Measurements from ENCODE around the gene SOX13.

GRCh38 chr1:204088596-204088995, 15.7 kb downstream of the SOX13 start:
- TF ChIP-seq CTCF (IDR thresholded peaks at IDR 0.05) (no peak), POLR2A (IDR thresholded peaks at IDR 0.05) (no peak), POLR2AphosphoS5 (IDR thresholded peaks at IDR 0.05) (no peak)
